Measurements from ENCODE around the gene GNL1.

Gene GNL1, protein sequence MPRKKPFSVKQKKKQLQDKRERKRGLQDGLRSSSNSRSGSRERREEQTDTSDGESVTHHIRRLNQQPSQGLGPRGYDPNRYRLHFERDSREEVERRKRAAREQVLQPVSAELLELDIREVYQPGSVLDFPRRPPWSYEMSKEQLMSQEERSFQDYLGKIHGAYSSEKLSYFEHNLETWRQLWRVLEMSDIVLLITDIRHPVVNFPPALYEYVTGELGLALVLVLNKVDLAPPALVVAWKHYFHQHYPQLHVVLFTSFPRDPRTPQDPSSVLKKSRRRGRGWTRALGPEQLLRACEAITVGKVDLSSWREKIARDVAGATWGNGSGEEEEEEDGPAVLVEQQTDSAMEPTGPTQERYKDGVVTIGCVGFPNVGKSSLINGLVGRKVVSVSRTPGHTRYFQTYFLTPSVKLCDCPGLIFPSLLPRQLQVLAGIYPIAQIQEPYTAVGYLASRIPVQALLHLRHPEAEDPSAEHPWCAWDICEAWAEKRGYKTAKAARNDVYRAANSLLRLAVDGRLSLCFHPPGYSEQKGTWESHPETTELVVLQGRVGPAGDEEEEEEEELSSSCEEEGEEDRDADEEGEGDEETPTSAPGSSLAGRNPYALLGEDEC

DNA sequence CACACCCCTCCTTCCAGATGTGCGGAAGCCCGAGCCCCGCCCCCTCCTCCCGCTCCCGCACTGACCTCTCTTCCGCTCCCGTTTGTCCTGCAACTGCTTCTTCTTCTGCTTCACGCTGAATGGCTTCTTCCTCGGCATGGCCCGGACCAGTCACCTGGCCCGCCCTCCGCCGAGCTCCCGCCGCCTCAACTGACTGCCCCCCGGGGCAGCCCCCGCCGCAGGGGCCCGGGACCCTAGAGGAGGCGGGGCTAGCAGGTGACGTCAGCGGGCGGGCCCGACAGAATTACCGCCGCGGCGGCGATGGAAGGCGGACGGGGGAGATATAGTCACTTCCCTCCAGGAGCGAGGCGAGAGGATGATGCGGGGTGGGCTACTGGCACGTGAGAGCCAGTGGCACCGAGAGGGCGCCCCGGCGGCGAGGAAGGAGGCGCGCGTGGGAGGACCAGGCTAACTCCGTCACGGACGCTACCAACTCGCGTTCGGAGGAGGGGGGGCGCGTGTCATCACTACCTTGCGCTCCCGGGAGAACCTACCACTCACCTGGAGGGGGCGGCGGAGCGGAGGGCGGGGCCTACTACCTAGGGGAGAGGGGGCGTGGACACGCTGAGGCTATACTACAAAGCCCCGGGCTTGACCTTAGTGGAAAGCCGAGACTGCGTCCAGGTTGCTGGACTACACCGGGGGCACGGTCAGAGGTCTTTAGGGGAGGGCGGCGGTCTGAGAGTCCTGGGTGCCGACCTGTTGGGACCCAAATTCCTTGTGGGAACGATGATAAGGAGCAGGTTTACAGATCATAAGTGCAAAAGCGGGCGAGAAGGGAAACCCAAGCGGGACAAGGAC is at the start of gene GNL1:
Gene GNL1 (minus strand): TSS at position 424 of the 840 bp plus-strand sequence. CDS start 286 bp downstream, at position 138.
- DNase-seq, result peak; percentile 97

DNA sequence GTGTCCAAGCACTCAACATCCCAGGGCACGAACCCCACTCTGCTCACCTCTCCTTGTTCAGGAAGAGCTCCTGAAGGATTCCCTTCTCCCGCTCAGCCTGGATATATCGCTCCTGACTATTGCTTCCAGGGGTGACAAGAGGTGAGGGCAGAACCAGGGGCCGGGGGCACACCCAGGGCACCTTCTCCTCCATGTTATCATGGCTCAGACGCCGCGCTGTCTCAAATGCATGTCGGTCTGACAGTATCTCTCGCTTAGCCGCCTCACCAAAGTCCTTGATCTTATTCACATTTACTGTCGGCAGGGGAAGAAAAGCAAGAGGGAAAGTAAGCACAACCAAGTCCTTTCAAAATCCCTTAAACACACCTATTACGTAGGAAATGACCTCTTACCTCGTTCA is 47.7 kb upstream of the GNL1 start:
- DNase-seq, result no peak

DNA sequence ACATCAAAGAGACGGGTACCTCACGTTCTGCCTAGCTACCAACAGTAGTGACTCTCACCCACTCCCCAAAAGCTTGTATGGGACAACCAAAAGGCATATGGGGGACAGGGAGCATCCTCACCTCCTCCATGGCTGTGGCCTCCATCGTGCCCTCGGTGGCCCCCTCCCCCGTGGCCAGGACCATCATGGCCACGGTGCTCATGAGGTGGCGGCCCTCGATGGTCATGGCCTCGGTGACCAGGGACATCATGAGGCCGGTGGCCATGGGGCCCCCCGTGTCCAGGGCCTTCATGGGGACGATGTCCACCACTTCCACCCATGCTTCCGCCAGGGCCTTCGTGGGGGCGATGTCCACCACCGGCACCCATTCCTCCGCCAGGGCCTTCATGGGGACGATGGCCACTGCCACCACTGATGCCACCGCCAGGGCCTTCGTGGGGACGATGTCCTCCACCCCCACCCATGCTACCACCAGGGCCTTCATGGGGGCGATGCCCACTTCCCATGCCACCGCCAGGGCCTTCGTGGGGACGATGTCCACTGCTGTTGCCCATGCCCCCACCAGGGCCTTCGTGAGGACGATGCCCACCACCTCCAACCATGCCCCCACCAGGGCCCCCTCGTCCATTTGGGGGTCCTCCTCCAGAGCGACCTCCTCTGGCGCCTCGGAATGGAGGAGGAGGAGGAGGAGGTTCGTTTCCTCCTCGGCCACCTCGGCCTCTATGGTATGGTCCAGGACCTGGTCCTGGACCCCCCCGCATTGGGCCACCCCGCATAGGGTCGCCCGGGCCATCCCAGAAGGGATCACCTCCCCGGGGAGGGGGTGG is 45.7 kb upstream of the GNL1 start:
- no peak for DNase-seq

DNA sequence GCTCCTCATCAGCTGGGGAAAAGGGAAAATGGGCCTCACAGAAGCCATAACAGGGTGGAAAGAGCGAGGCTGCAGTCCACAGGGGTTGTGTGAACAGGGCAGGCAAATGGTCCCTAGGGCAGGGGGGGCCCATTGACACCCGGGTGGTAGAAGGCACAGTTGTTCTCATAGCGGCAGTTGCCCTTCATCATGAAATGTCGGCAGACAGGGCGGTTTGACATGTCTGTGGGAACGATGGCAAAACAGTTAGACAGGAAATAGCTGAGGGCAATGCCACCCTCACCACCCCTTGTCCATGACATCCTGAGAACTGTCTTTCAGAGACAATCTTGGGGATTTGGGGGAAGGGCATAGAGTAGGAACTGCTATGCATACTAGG is 45.1 kb upstream of the GNL1 start:
- DNase-seq, result no peak

DNA sequence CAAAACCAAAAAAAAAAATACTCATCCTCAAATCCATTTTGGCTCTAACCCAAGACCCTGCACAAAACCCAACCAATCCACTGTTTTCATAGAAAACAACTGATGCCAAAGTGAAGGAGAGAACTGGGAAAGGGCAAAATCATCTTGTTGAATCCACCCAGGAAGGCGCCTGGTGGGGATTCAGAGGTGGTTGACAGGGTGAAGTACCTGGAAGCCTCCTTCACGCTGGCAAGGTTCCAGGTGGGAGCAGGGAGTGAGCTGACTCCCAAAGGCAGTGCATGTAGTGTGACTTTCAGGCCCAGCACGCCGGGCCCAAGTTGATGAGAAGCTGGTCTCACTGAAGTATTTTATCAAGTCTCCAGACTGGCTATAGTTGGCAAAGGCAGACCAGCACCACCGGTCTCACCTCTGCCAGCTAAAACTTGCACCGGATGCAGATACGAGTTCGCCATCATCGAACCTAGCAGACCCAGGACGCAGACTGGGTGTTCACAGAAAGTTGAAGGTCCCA is 44.2 kb upstream of the GNL1 start:
- no peak for DNase-seq

DNA sequence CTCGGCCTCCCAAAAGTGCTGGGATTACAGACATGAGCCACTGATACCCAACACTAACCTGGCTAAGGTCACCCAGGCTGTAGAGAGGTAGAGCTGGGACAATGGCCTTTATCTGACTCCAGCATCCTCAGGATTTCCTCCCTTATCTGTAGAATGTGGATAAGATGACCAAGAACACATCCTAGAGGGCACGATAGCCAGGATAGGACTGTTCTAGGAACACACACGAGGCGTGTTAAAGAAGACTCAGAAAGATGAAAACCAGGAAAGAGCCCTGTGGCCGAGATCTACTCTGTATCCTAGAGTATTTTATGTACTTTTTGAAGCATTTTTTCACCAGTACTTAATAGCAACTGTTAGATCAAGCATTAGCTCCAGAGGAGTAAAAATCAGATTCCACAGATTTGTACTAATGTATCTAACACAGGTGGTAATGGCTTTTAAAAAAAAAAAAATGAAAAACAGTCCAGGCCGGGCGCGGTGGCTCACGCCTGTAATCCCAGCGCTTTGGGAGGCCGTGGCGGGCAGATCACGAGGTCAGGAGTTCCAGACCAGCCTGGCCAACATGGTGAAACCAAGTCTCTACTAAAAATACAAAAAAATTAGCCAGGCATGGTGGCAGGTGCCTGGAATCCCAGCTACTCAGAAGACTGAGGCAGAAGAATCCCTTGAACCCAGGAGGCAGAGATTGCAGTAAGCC is 43.5 kb upstream of the GNL1 start:
- DNase-seq, result no peak

DNA sequence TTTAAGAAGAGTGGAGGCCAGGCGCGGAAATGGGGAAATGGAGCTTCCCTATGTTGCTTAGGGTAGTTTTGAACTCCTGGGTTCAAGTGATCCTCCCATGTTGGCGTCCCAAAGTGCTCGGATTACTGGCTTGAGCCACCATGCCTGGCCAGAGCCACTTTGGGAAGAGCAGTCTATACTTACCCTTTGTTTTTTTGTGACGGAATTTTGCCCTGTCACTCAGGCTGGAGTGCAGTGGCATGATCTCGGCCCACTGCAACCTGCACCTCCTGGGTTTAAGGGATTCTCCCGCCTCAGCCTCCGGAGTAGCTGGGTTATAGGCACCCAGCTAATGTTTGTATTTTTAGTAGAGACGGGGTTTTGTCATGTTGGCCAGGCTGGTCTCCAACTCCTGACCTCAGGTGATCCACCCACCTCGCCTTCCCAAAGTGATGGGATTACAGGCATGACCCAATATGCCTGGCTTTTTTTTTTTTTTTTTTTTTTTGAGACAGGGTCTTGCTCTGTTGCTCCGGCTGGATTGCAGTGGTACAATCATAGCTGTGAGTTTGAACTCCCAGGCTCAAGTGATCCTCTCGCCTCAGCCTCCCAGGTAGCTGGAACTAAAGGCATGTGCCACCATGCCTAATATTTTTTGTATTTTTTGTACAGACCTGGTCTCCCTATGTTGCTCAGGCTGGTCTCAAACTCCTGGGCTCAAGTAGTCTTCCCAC is 42.8 kb upstream of the GNL1 start:
- DNase-seq, result no peak

DNA sequence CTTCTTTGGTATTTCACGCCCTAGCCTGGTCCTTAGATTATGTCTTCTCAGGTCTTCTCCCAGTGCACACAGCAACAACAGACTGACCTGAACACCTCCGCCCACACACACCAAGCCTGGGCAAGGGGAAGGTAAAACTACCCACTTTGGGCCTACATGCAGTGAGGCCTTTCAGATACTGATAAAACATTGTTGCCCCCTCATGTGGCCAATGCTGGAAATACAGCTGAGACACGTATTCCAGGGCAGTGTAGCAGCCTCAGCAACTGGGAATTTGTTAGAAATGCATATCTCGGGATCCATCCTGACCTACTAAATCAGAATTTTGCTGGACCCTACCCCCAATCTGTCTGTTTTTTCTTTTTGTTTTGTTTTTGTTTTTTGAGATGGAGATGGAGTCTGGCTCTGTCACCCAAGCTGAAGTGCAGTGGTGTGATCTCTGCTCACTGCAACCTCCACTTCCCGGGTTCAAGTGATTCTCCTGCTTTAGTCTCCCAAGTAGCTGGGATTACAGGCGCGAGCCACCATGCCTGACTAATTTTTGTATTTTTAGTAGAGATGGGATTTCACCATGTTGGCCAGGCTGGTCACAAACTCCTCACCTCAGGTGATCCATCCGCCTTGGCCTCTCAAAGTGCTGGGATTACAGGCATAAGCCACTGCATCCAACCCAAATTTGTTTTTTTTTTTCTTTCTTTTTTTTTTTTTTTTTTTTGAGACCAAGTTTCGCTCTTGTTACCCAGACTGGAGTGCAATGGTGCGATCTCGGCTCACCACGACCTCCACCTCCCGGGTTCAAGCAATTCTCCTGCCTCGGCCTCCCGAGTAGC is 41.2 kb upstream of the GNL1 start:
- peak; percentile 81 for DNase-seq

DNA sequence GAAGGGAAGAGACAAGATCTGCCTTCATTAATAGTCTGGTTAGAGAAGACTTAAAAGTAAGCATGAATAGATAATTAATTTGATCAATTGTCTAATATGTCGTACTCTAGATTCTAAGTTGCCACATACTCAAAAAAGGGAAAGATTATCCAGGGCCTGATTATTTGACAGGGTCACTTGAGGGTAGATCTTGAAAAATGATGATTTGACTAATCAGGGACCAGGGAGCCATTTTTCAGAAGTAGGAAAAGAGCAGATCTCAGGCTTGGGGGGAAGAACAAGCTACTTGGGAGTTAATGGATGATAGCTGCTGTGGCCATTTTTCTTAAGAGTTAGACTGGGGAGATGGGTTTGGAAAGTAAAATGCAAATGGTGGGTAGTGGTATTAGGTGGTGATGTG is 36.0 kb upstream of the GNL1 start:
- DNase-seq, result no peak

DNA sequence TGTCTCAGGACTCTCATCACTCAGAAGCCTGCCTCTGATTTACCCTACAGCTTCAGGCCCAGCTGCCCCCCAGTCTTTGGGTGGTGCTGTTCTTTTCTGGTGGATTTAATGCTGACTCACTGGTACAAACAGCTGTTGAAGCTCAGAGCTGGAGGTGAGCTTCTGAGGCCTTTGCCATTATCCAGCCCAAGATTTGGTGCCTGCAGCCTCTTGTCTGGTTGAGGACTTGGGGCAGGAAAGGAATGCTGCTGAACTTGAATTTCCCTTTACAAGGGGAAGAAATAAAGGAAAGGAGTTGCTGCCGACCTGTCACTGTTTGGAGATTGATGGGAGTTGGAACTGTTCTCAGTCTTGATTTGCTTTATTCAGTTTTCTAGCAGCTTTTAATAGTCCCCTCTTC is 34.7 kb upstream of the GNL1 start:
- no peak for DNase-seq

DNA sequence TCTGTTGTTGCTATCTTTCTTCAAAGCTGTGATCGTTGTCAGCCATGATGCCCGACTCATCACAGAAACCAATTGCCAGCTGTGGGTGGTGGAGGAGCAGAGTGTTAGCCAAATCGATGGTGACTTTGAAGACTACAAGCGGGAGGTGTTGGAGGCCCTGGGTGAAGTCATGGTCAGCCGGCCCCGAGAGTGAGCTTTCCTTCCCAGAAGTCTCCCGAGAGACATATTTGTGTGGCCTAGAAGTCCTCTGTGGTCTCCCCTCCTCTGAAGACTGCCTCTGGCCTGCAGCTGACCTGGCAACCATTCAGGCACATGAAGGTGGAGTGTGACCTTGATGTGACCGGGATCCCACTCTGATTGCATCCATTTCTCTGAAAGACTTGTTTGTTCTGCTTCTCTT is 34.2 kb upstream of the GNL1 start:
- DNase-seq, result no peak

DNA sequence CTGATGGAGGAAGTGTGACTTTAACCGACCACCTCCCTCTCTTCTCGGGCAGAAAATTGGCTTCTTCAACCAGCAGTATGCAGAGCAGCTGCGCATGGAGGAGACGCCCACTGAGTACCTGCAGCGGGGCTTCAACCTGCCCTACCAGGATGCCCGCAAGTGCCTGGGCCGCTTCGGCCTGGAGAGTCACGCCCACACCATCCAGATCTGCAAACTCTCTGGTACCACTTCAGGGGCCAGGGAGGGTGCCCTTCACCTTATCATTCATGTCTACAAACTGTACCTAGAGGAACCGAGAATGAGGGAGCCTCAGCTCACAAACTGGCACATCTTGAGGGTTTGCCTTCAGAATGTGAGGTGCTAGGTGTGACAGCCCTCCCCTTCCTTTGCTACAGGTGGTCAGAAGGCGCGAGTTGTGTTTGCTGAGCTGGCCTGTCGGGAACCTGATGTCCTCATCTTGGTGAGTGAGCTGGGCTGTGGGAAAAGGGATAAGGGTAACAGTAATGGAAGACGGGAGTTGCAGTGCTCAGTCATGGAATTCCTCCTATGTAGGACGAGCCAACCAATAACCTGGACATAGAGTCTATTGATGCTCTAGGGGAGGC is 33.6 kb upstream of the GNL1 start:
- no peak for DNase-seq

DNA sequence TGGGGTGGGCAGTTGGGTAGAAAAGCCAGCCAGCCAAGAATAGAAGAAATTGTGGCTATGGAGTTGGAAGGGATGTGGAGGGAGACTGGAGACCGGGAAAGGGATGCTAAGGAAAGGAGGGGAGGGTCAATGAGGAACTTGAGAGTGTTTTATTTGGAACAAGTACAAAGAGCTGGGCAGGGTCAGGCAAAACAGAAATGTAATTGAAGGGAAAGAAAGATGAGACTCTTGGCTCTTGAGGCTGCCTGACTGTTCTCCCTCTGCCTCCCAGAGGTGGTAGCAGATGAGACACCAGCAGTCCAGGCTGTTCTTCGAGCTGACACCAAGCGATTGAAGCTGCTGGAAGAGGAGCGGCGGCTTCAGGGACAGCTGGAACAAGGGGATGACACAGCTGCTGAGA is 27.6 kb upstream of the GNL1 start:
- DNase-seq, result no peak

DNA sequence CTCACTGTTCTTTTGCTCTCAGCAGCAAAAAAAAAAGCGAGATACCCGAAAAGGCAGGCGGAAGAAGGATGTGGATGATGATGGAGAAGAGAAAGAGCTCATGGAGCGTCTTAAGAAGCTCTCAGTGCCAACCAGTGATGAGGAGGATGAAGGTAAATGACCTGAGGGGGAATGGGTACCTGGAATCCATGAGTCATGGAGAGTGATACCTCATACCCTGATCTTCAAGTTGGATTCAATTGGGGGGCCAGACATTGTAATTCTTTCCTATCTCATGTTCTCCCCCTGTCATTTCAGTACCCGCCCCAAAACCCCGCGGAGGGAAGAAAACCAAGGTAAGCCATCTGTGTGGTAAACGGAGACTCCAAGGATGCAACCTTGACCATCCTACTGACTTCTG is 21.8 kb upstream of the GNL1 start:
- DNase-seq, result no peak

DNA sequence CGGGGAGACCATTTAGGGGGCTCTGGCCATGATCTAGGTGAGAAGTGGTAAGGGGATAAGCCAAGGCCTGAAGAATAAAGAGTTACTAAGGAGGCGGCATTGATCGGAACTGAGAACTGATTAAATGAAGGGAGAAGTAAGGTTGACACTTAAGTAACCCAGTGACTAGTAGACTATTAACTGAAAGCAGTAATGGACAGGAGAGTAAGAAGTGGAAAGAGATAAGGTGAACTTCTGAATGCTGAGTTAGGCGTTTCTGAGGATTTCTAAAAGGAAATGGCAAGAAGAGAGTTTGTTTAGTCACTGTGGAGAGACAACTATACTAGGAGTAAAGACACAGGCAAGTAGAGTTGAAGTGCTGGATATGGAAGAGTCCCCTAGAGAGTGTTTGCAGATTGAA is 16.8 kb upstream of the GNL1 start:
- no peak for DNase-seq

DNA sequence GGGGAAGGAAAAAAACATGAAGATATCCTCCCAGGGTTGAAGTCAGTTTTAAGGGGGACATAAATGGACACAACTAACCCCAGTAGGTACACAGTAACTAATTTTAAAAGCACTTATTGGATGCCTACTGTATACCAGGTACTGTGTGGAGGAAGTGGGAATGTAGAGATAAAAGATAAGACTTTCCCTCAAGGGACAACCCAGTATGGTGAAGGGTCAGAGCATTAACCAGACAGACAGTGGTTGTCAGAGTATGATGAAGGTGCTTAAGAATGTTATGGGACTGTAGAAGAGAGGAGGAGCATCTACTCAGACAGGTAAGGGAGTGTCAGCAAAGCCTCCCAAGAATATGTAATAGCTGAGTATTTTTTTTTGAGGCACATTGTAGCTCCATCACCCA is 15.9 kb upstream of the GNL1 start:
- no peak for DNase-seq

DNA sequence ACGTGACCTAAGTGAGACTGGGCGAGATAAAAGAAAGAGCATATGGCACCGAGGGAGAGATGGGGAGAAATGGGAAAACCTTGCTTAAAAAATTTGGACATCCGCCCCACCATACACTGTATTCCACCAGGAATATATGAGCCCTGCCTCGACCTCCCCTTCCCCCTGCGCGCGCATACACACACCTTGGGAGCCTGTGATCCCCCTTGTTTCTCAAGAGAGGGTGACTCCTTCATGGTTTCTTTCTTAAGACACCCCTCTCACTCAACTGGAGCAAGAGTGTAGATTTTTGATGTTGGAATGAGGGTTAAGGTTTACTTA is 15.4 kb upstream of the GNL1 start:
- no peak for DNase-seq

DNA sequence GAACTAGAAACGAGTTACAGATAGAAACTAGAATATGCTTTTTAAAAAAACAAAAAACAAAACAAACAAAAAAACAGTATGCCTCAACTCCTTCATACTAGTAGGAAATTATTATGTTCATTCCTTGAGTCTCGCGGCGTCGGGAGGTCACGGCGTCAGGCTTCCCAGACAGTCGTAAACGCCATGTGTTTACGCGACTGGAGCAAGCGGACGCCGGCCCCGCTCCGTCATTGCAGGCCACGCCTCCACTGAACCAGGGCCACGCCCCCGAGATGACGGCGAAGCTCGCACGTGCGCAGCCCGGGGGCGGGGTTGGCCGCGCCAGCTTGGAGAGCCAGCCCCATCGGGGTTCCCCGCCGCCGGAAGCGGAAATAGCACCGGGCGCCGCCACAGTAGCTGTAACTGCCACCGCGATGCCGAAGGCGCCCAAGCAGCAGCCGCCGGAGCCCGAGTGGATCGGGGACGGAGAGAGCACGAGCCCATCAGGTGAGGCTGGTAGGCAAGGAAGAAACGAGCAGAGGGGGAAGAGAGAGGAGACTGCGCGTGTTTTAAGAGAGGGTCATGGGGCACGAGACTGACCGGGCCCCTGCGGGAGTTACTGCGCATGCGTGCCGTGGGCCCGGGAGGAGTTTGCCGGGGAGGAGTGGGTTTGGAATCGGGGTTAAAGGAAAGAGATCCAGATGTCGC is 14.9 kb upstream of the GNL1 start, which contains the start of gene ABCF1:
Gene ABCF1 (plus strand): TSS at position 368 of the 687 bp plus-strand sequence. CDS start 46 bp downstream, at position 414.
- DNase-seq, result peak; percentile 99

DNA sequence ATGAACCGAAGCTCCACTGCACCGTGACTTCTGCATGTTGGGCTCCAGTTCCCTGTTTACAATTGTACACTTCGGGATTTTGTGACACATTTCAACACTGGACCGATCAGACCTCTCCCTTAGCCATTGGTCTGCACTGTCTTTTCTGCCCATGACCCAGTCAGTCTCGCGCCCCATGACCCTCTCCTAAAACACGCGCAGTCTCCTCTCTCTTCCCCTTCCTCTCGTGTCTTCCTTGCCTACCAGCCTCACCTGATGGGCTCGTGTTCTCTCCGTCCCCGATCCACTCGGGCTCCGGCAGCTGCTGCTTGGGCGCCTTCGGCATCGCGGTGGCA is 14.4 kb upstream of the GNL1 start:
- no peak for DNase-seq

DNA sequence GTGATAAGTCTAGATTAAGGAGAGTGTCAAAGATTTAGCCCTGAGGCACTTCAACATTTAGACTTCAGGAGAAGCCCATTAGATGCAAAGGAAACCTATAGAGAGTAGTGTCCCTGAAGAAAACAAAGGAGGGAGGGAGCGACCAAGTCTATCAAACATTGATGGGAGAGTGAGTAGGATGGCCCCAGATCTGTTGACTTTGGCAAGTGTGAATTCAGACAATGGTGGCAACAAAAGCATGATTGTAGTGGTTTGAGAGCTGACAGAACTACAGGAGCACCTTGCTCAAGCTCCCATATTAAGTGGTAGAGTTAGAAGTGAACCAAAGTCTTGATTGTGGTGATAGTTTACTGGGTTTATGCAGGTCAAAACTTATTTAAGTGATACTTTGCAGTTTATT is 14.0 kb upstream of the GNL1 start:
- no peak for DNase-seq

Measured in activated CD4-positive, alpha-beta T cell treated with anti-CD3 and anti-CD28 coated beads, Interleukin-2, amount 50 U/mL, for 16 hours (primary cell).